GM19395 (cell line): Measurements from ENCODE around the gene PDE1C.
"Not testable (repeated sequence)": the region's sequence is repeated elsewhere in the genome, so short reads cannot be mapped to it uniquely, and the experiment has no call there.

Experiments
- ATAC-seq: cut with Tn5 transposase; IDR thresholded peaks from one replicate; pipeline ENCODE4 v1.9.1; 2021; ENCODE audit warnings: mild to moderate bottlenecking, moderate library complexity; ENCODE audit not compliant: unreplicated experiment

The PDE1C gene

GRCh38 chr7:31858055-31858454 lies 212.2 kb downstream of the PDE1C start:
- no peak for ATAC-seq

GRCh38 chr7:31857172-31857571 lies 213.0 kb downstream of the PDE1C start:
- no peak for ATAC-seq

DNA sequence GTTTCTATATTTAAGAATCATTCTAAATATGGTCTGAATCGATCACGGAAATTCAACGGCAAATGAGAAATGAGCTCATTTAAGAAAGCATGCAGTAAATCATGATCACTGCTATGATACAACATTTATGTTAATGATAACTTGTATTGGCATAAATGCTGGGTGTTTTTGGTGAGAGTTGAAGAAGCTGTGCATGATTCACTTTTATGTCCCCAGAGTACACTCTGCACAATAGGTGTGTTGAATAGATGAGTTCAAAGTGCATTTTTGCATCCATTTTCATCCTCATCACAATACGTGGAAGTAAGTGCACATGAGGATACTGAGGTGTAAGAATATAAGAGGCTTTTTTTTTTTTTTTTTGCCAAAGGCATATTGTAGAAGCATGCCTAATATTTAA lies 213.9 kb downstream of the PDE1C start:
- ATAC-seq: no peak

GRCh38 chr7:31855530-31855929 lies 214.7 kb downstream of the PDE1C start:
- no peak for ATAC-seq

DNA sequence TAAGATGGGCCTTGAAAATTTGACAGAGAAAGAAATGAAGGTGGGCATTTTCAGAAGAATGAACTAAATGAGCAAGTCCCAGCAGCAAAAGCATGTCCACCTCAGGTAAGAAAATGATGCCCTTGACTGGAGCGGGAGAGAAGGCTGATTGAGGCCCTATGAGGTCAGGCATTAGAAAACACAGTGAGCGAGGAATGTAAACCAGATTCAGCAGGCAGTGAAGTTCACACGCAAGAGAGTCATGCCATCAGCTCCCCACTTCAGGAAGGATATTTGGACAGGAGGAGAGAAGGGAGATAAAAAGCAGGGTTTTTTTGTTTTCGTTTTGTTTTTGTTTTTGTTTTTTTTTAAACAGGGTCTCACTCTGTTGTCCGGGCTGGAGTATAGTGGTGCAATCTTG lies 216.8 kb downstream of the PDE1C start:
- ATAC-seq: no peak

DNA sequence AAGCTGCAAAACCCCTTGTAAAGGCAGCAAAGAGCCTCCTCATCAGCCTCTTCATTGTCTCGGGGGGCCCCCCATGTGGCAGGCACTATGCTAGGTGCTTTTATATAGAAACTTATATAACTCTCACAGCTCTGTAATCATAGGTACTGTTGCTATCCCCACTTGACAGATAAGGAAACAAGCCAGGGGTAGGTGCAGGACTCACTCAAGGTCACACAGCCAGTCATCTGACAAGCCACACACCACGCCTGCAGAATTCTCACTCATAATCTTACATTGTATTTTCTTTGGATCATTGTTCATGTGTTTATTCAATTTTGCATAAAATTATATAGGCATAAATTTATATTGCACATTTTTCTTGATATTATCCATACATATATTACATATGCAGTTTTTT lies 217.7 kb downstream of the PDE1C start:
- ATAC-seq: no peak

- ATAC-seq: no peak
These were observed 219.1 kb downstream of the PDE1C start for GRCh38 chr7:31851119-31851518.

DNA sequence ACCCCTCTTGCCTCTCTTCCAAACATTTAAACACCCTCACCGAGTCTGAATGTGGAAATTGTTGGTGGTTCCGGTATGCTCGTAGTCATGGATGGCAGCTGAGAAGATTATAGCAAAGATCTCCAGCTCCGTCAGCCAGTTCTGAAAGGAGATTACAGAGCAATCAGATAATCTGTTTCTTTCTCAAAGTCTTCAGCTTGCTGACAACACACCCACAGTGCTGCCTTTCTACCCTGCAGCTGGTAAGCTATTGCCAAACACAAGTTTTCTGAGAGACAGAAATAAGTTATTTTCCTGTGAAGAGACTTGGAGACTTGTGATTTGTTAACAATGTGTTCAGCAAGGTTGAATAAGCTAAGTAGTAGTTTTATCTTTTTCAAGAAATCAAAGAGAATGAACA lies 219.6 kb downstream of the PDE1C start:
- ATAC-seq: no peak

DNA sequence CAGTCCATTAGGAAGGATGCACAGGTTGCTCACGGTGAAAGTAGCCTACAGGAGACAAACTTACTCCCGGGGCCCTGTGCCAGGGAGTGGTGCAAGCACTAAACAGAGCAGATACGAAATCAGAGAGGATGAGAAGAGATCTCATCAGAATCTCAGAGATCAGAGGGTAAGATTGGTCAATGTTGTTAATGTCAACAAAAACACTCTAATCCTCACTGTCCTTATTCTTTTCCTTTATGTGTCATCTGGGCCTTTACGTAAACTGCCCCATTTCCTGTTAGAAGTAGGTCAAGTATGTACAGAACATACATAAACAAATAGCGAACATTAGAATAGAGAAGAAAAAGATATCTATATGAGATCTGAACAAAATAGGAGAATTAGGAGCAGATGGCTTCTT lies 220.1 kb downstream of the PDE1C start:
- ATAC-seq: no peak

DNA sequence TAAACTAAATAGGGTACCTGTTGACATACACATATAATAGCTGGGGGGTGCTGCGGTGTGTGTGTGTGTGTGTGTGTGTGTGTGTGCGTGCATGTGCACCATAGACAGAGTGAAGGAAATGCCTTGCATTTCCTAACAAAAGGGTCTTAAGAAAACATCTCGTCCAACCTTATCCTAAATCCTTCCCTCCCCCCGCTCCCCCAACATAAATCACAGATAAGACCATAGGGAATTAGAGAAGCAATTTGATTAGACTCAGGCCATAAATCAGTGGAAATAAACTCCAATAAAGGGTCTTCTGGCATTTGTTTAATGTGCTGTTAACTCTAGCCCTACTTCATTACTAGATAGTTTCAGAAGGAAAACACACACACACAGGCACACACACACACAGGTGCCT lies 234.7 kb downstream of the PDE1C start:
- no peak for ATAC-seq

GRCh38 chr7:31833625-31834024 lies 236.6 kb downstream of the PDE1C start:
- not testable (repeated sequence) for ATAC-seq

- no peak for ATAC-seq
These were observed 241.7 kb downstream of the PDE1C start for GRCh38 chr7:31828520-31828919.

GRCh38 chr7:31825576-31825975 lies 244.6 kb downstream of the PDE1C start:
- no peak for ATAC-seq

DNA sequence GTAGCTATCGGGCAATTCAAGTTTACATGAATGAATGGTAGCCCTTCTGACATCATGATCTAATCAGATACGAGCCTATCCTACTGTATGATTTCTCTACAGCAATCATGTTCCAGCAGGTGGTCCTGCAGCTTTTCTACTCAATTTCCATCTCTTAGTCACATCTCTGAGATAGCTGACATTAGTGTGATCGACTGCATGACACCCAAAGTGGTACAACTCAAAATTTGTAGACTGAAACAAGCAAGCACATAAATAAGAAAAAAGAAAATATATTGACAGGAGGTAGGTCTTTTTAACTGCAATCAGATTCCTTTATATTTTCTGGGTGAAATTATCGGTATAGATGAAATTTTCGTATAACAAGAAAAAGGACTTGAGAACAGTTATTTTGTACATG lies 251.2 kb downstream of the PDE1C start:
- ATAC-seq: no peak

- no peak for ATAC-seq
These were observed 253.4 kb downstream of the PDE1C start for GRCh38 chr7:31816810-31817209.

DNA sequence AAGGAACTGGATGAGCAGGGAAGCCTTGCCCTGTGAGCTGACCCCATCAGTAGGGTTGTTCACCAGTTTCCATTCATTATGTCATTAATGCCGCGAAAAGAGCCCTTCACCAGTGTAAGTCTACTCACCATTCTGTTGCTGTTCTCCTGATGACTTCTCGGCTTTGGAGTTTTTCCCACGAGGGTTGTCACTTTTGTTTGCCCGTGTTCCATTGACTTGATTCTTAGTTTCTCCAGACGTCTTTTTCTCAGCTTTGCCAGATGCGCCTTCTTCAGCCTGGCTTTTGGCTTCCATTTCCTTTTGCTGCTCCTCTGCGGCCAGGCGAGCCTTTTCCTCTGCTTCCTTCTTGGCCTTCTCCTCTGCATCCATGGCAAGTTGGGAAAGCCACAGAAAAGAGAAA lies 254.4 kb downstream of the PDE1C start:
- ATAC-seq: no peak

DNA sequence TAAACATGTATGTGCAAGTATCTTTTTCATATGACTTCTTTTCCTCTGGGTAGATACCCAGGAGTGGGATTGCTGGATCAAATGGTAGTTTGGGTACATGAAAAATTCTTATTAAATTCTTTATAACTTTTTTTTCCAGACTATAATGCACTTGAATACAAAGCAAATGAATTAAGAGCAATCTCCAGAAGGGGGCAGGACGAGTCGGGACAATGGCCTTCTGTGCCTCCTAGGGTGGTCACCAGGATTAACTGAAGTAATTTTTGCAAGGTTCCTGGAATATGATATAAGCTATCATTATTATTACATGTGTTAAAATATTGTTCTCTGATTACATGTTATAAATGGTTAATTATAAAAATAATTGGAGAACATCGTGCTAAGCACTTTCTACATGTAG lies 256.0 kb downstream of the PDE1C start:
- no peak for ATAC-seq

DNA sequence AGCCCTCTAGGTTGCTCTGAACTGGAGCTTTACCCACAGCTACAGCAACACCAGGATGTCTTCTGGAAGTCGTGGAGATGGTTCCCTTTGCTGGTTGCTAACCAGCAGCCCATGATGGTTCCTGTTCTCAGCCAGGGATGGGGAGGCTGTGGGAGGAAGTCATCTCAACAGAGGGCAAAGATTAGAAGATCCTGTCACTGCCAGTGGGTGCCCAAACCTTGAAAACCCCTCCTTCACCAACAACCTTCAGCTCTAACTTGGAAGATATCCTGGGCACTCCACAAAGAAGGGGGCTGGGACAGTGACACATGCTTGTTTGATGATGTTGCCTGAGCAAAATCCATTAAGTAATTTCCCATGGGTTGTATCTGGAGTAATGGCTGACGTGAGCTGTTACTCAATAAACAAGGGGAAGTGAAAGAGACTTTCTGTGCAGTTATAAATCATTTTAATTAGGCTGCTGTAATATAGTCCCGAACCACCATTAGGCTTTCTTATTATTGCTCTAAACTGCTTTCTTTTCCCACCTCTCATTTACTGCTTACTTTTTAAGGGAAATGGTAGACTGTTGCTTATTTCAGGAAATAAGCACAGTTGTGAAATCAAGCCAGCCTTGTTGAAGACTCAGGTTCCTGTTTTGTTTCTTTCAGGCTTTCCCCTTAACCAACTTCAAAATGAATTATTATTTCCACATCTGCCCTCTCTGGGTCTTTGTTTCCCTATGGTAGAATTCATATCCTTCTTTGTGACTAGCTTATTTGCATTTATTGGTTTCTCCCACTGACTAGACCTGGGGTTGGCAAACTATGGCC lies 258.4 kb downstream of the PDE1C start:
- peak; percentile 79 for ATAC-seq

DNA sequence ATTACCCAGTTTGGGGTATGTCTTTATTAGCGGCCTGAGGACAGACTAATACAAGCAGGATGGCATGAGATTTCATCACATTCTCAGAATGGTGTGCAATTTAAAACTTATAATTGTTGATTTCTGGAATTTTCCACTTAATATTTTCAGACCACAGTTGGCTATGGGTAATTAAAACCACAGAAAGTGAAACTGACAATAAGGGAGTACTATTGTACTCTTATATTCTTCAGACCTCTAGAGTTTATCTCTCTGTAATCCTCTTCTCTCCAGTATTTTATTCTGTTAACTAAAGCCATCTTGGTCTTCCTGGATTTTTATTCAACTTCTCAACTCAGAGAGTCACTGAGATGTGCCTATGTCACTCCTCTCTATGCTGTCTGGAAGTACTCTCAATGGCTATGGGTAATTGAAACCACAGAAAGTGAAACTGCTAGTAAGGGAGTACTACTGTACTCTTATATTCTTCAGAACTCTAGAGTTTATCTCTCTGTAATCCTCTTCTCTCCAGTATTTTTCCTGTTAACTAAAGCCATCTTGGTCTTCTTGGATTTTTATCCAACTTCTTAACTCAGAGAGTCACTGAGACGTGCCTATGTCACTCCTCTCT lies 264.9 kb downstream of the PDE1C start:
- ATAC-seq: peak; percentile 90

GRCh38 chr7:31796375-31796774 lies 273.8 kb downstream of the PDE1C start:
- ATAC-seq: no peak

DNA sequence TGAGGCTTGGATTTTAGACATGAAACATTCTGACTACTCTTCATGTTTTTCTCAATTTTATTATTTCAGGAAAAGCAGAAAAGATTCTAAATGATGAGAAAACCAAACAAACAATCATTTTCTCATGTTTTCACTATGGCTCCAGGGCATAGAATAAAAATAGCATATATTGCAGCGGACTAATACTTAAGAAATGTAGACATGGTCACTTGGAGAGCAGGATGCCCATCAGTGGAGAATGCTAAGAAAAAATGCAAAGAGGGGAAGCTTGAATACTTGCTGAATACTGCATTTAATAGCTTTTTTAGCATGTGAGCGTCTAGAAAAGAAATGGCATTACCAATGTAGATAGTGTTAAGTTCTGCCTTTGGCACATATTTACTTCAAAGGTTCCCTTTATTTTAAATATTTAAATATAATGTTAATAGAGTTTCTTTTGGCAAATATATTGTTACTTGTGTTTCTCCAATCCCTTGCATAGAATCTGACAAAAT lies 275.3 kb downstream of the PDE1C start:
- no peak for ATAC-seq

GRCh38 chr7:31791881-31792280 lies 278.3 kb downstream of the PDE1C start:
- ATAC-seq: no peak
